ENCODE data around the gene PRKCE. TPM values are rescaled to one million over a fixed set of nuclear protein-coding genes. Genes with fewer than 3 reads are reported as not detected.

The PRKCE gene
- total RNA-seq, 1 experiment from 2014 or later: 14.8 TPM

- Histone ChIP-seq H3K4me3 (replicated peaks in 1 of 2; ENCODE audit: low read depth in 1 of 2, low read length in 2 of 2) (no peak overlapping the region), H3K27me3 (ENCODE audit: insufficient read depth, low read length) (no peaks in the 10 kb centered on the region), H3K9me3 (ENCODE audit: control insufficient read depth in 1 of 2, insufficient read depth in 1 of 2, low read depth in 1 of 2, low read length in 2 of 2) (no peaks in the 10 kb centered on the region), H3K27ac (ENCODE audit: low read depth, low read length) (no peak overlapping the region), H4K20me1 (ENCODE audit: insufficient read depth) (no peaks in the 10 kb centered on the region), H3K4me2 (ENCODE audit: low read length) (no peak overlapping the region), H3K79me2 (ENCODE audit: insufficient read depth, low read length) (no peaks in the 10 kb centered on the region), H3K9ac (ENCODE audit: low read length) (no peak overlapping the region), H3K36me3 (ENCODE audit: control insufficient read depth in 1 of 2, insufficient read depth in 2 of 2, low read length in 2 of 2) (no peaks in the 10 kb centered on the region), H3K4me1 (ENCODE audit: control insufficient read depth in 1 of 2, insufficient read depth in 2 of 2, low read length in 2 of 2) (peaks cover 8 to 24% of the 10 kb centered on the region in 2 experiments), H2AFZ (ENCODE audit: low read depth, low read length, poor library complexity, severe bottlenecking) (no peak overlapping the region), H3K9me2 (ENCODE audit: insufficient read depth) (no peaks in the 10 kb centered on the region)
- CTCF ChIA-PET: no interaction called here
- RAD21 ChIA-PET (ENCODE audit: low non-redundant PET in 1 of 2, low total read pairs in 2 of 2, uncharacterized antibody in 2 of 2, unreplicated experiment in 2 of 2): no interaction called here
- TF ChIP-seq ZNF274 (IDR thresholded peaks at IDR 0.05; ENCODE audit: low read depth, low read length): no peak
- no peak for TF ChIP-seq POLR2A (IDR thresholded peaks at IDR 0.05; ENCODE audit: borderline replicate concordance, extremely low read depth, insufficient read depth, insufficient read length)
- TF ChIP-seq EZH2 (IDR thresholded peaks at IDR 0.05): no peak
- no peak for TF ChIP-seq CEBPB (IDR thresholded peaks at IDR 0.05; ENCODE audit: low read depth)
- no peak for TF ChIP-seq JUND (IDR thresholded peaks at IDR 0.05)
- TF ChIP-seq MAX (IDR thresholded peaks at IDR 0.05): no peak
- TF ChIP-seq SRF (IDR thresholded peaks at IDR 0.05; ENCODE audit: low read depth): no peak
- no peak for TF ChIP-seq SP1 (IDR thresholded peaks at IDR 0.05; ENCODE audit: low read depth)
- no peak for TF ChIP-seq POLR2AphosphoS5 (IDR thresholded peaks at IDR 0.05; ENCODE audit: low read depth, low read length)
- no peak for TF ChIP-seq CTCF (IDR thresholded peaks at IDR 0.05 in 2 of 3, conservative IDR thresholded peaks at IDR 0.05 in 1 of 3; ENCODE audit: borderline replicate concordance in 1 of 3, insufficient read depth in 1 of 3, low read depth in 2 of 3, low read length in 2 of 3)
- no peak for TF ChIP-seq EGR1 (IDR thresholded peaks at IDR 0.05; ENCODE audit: low read depth)
- TF ChIP-seq CBX3 (IDR thresholded peaks at IDR 0.05; ENCODE audit: low read depth): no peak
- no peak for TF ChIP-seq ZBTB33 (IDR thresholded peaks at IDR 0.05; ENCODE audit: extremely low read depth, insufficient replicate concordance, low read length)
- ATAC-seq: no peak
- intact Hi-C loops (cut with micrococcal nuclease): no loop called here
- no TSS peak for BruUV-seq (replicated peaks)
- POLR2A ChIA-PET: no interaction called here
- DNase-seq (ENCODE audit: low read depth, low spot score): no peak
These were observed 254.1 kb downstream of the PRKCE start for GRCh38 chr2:45905632-45905958.
